Mesothelial cell of epicardium (in vitro differentiated cells): Measurements from ENCODE around the gene USP19. TPM values are rescaled to one million over a fixed set of nuclear protein-coding genes. Genes with fewer than 3 reads are reported as not detected.

ENCODE experiments used
- DNase-seq, 2 experiments: peaks; one replicate each; pipeline ENCODE4 v3.0.0; 2021; ENCODE audit warnings: low spot score in 2 of 2; ENCODE audit not compliant: unreplicated experiment in 2 of 2
- H3K27ac Mint-ChIP-seq: 2 replicates; pipeline ENCODE4 v1.8.0; 2021; ENCODE audit warnings: mixed read lengths
- H3K27me3 Mint-ChIP-seq: 2 replicates; pipeline ENCODE4 v1.8.0; 2021; ENCODE audit warnings: low read depth, mixed read lengths
- H3K36me3 Mint-ChIP-seq: 2 replicates; pipeline ENCODE4 v1.8.0; 2021; ENCODE audit warnings: mixed read lengths
- H3K4me1 Mint-ChIP-seq: 2 replicates; pipeline ENCODE4 v1.8.0; 2021; ENCODE audit warnings: mixed read lengths
- H3K4me3 Mint-ChIP-seq: 2 replicates; pipeline ENCODE4 v1.8.0; 2021; ENCODE audit warnings: mild to moderate bottlenecking, moderate library complexity, mixed read lengths
- H3K9me3 Mint-ChIP-seq: 2 replicates; pipeline ENCODE4 v1.8.0; 2021; ENCODE audit warnings: mixed read lengths
- total RNA-seq: library from RNA; stranded (reverse); gene quantifications from 3 replicates; pipeline ENCODE4 v1.2.1, GENCODE V29; 2021
- TF ChIP-seq, protein P1 (sequence below): fragments of 200-600 bp; sonication (generic); IDR thresholded peaks from one replicate; pipeline ENCODE4 v1.5.0; 2021; ENCODE audit warnings: antibody characterized with exemption; ENCODE audit not compliant: unreplicated experiment

The USP19 gene
- total RNA-seq, 1 donor from 2014 or later = 76.2 TPM

DNA sequence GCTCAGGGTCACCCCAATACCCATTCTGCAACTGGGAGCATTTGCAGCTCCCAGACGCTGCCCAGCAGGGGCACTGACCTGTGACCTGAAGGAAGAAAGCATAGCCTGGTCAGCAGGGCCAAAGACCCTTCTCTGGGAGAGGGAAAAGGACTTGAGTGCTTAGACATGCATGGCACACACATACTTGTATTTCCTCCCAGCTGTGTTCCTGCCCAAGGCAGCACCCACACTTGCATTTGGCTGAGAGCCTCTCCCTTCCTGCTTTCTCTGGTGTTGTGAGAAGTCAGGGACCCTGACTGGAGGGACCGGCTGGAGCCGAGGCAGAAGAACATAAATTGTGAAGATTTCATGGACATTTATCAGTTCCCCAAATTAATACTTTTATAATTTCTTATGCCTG lies 19.5 kb upstream of the USP19 start:
- Mint-ChIP-seq H3K27me3 (peaks cover 2% of the 10 kb centered on the region), H3K27ac (no peak overlapping the region), H3K4me1 (no peaks in the 10 kb centered on the region), H3K36me3 (no peaks in the 10 kb centered on the region), H3K4me3 (no peak overlapping the region), H3K9me3 (peaks cover 23% of the 10 kb centered on the region)
- DNase-seq = no peak
- TF ChIP-seq, protein P1, sequence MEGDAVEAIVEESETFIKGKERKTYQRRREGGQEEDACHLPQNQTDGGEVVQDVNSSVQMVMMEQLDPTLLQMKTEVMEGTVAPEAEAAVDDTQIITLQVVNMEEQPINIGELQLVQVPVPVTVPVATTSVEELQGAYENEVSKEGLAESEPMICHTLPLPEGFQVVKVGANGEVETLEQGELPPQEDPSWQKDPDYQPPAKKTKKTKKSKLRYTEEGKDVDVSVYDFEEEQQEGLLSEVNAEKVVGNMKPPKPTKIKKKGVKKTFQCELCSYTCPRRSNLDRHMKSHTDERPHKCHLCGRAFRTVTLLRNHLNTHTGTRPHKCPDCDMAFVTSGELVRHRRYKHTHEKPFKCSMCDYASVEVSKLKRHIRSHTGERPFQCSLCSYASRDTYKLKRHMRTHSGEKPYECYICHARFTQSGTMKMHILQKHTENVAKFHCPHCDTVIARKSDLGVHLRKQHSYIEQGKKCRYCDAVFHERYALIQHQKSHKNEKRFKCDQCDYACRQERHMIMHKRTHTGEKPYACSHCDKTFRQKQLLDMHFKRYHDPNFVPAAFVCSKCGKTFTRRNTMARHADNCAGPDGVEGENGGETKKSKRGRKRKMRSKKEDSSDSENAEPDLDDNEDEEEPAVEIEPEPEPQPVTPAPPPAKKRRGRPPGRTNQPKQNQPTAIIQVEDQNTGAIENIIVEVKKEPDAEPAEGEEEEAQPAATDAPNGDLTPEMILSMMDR = no peak

DNA sequence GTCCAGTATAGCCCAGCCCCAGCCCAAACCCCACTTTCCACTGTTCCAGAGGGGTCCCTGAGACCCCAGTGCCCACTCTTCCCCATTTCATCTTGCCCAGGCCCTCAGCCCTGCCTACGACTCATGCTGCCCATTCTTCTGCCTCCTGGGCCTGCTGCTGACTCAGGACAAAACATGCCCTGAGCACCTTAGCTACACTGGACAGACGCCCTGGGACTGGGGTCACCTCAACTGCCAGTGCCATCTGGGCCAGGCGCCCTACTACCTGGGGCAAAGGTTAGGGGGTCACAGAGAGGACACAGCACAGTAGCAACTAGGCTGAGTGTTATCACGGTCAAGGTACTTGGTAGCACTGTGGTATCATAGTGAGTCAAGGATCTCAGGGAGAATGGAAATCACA lies 14.9 kb upstream of the USP19 start:
- TF ChIP-seq, protein P1 = no peak
- Mint-ChIP-seq H3K4me1 (peaks cover 14% of the 10 kb centered on the region), H3K4me3 (no peak overlapping the region), H3K27me3 (peaks cover 2% of the 10 kb centered on the region), H3K9me3 (peaks cover 5% of the 10 kb centered on the region), H3K27ac (peak overlapping the region; percentile 40), H3K36me3 (peaks cover 3% of the 10 kb centered on the region)
- no peak for DNase-seq

DNA sequence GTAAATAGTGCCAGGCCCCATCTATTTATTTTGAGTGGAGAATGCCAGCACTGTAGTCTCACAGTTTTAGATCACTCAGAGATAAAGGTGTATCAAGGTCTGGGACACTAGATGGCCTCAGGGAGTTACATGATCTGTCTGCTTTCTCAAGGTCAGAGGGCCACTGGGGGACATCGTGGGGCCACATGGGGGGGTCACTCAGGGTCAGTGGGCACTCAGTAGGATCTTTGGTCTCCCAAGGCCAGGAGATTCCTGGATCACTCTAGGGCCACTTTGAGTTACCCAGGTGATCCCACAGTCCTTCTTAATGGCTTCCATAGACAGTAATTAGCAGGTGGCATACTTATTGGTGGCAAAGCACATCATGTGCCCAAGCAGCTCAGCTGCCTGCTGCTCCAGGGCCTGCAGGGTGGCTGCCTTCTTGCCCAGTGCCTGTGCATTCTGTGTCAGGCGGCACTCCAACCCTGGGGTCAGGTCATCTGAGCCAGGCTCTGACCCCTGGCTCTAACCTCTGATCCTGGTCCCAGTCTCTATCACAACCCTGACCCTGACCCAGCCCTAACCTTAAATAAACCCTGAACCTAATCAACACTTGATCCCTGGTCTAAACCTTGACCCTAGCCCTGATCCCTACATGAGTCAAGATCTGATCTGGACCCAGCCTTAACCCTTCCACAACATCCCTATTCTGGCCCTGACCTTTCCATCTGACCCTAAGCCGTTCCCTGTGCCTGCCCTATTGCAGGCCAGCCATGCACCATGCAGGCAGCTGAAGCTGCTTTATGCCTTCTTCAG lies 14.0 kb upstream of the USP19 start:
- DNase-seq = no peak
- no peaks in the 10 kb centered on the region for H3K27me3 Mint-ChIP-seq
- H3K4me1 Mint-ChIP-seq = peaks cover 14% of the 10 kb centered on the region
- peak overlapping the region; percentile 92 for H3K4me3 Mint-ChIP-seq
- TF ChIP-seq, protein P1 = no peak
- no peaks in the 10 kb centered on the region for H3K9me3 Mint-ChIP-seq
- peak overlapping the region; percentile 59 for H3K27ac Mint-ChIP-seq
- H3K36me3 Mint-ChIP-seq = peaks cover 4% of the 10 kb centered on the region

DNA sequence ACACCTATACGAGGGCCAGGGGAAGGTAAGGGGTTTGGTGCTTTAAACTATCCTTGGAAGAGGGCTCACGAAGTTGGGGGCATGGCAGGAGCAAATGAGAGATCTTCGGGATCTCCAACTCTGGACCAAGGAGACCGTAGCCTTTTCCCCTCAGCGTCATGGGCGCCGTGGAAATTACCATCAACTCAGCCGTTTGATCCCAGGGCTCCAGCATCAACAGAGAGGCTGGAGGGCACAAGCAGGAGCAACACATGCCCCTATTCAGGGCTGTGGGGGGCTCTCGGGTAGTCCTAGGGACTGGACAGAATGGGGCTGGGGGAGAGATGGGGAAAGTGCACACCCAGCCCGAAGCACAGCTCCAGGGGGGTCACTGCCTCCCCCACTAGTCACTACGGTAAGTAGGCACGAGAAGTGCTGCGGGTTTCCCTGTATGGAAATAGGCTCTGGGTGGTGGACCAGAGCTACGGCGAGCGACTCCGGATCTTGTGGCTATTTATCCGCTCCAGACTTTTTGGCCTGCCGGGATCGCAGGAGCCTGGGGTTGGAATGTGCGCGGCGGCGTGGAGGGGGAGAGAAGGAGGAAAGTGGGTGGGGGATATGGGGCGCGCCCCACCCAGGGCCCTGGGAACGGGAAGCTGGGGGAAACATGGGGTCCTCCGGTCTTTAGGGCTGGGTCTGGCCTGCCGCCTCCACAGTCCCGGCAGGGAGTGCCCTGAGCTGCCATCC lies 12.8 kb upstream of the USP19 start:
- DNase-seq = peak; percentile 64 to 80
- H3K36me3 Mint-ChIP-seq = peaks cover 11% of the 10 kb centered on the region
- no peaks in the 10 kb centered on the region for H3K9me3 Mint-ChIP-seq
- H3K4me1 Mint-ChIP-seq = peaks cover 14% of the 10 kb centered on the region
- peak overlapping the region; percentile 92 for H3K4me3 Mint-ChIP-seq
- H3K27me3 Mint-ChIP-seq = no peaks in the 10 kb centered on the region
- H3K27ac Mint-ChIP-seq = peak overlapping the region; percentile 97
- TF ChIP-seq, protein P1 = no peak

DNA sequence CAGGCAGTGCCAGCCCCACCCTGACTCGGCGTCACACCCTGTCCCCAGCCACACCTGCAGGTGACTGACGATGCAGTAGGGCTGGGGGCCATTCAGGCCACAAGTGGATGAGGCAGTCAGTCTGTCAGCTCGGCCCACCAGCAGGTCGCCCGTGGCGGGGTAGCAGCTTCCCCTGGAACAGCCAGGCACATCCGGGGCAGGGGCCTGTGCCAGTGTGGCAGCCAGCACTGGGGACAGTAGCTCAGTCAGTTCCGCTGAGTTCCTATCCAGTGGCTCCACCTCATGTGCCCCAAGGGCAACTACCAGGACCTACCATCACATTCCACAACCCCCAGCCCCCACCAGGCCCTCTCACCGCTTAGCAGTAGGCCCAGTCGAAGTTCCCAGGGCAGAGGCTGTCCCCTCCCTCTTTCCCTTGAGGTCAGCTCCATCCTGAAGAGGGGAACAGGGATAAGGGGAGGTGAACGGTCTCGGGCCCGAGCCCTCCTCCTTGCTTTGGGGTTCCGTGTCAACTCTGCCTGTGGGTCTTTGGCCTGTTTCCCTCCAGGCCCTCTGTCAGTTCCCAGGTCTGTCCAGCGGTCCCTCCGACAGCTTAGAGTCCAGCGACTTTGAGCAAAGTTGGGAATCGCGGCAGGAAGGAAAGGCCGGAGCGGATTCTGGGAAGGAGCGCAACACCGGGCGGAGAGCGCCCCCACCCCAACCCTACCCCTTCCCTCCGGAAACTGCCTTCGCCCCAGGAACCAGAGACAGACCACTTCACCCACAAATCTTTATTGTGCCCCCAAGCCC lies 12.0 kb upstream of the USP19 start, which contains the start of gene LAMB2:
LAMB2 (minus strand) TSS at position 614 of the 789 bp plus-strand sequence; CDS start at position 431, 183 bp downstream.
- peaks cover 16% of the 10 kb centered on the region for H3K36me3 Mint-ChIP-seq
- peak within 1 kb of the TSS; percentile 92 for H3K4me3 Mint-ChIP-seq
- peak within 1 kb of the TSS; percentile 97 for H3K27ac Mint-ChIP-seq
- TF ChIP-seq, protein P1 = no peak
- DNase-seq = peak in 1 of 2 experiments; percentile 75
- peaks cover 14% of the 10 kb centered on the region for H3K4me1 Mint-ChIP-seq
- no peaks in the 10 kb centered on the region for H3K9me3 Mint-ChIP-seq
- no peaks in the 10 kb centered on the region for H3K27me3 Mint-ChIP-seq
